Panc1 (cell line): Measurements from ENCODE around the gene GRHL1. TPM values are rescaled to one million over a fixed set of nuclear protein-coding genes. Genes with fewer than 3 reads are reported as not detected.

Experiments
- ATAC-seq: fragments of 200-7000 bp; cut with Tn5 transposase; 2 replicates; pipeline ENCODE4 v1.9.1; 2020; ENCODE audit warnings: mild to moderate bottlenecking, moderate library complexity
- BruUV-seq: library from RNA; stranded (reverse); fragments of 400-500 nt; replicated peaks from 2 replicates; lab custom pipeline; 2021; lab: Mats Ljungman, UMichigan
- CTCF ChIA-PET: fragments of 300-600 bp; sonication (Branson Sonifier 250); formaldehyde crosslinking; loops from one replicate; lab custom pipeline; 2022; ENCODE audit warnings: antibody characterized with exemption; lab: Charles Lee
- POLR2A ChIA-PET: fragments of 300-600 bp; sonication (Branson Sonifier 250); formaldehyde crosslinking; loops from one replicate; lab custom pipeline; 2022; ENCODE audit warnings: antibody characterized with exemption; lab: Charles Lee
- DNase-seq: peaks from one replicate; pipeline ENCODE4 v3.0.0-alpha.2; 2010; ENCODE audit warnings: low read depth, low spot score
- H3K27ac ChIP-seq: 2 replicates; pipeline ENCODE4 v1.5.1; 2011; ENCODE audit warnings: mild to moderate bottlenecking, low read length, inconsistent platforms
- H3K27me3 ChIP-seq: fragments of 200-500 bp; sonication (Bioruptor generic); 2 replicates; pipeline ENCODE4 v1.6.0; 2014; ENCODE audit warnings: low read length, inconsistent platforms; ENCODE audit not compliant: control insufficient read depth, insufficient read depth
- H3K36me3 ChIP-seq: fragments of 200-500 bp; sonication (Bioruptor generic); 2 replicates; pipeline ENCODE4 v1.5.1; 2014; ENCODE audit warnings: inconsistent platforms, mild to moderate bottlenecking, low read length, moderate library complexity; ENCODE audit not compliant: control insufficient read depth, insufficient read depth
- H3K4me1 ChIP-seq: 2 replicates; pipeline ENCODE4 v1.5.1; 2011; ENCODE audit warnings: inconsistent platforms, mild to moderate bottlenecking, low read length, moderate library complexity; ENCODE audit not compliant: control insufficient read depth, insufficient read depth
- H3K4me3 ChIP-seq, 2 experiments: 2 replicates each; pipeline ENCODE4 v1.5.1; 2011 to 2012; ENCODE audit warnings: low read depth in 2 of 2, low read length in 2 of 2, mild to moderate bottlenecking in 2 of 2, inconsistent platforms in 1 of 2, moderate library complexity in 1 of 2
- H3K9me3 ChIP-seq: fragments of 200-500 bp; sonication (Bioruptor generic); 2 replicates; pipeline ENCODE4 v1.5.1; 2014; ENCODE audit warnings: low read depth, mild to moderate bottlenecking, inconsistent platforms, low read length, moderate library complexity; ENCODE audit not compliant: control insufficient read depth, insufficient read depth
- POLR2AphosphoS5 ChIP-seq: IDR thresholded peaks from 2 replicates; pipeline ENCODE4 v1.6.1; 2012; ENCODE audit warnings: mild to moderate bottlenecking, low read depth, low read length, moderate library complexity
- SIN3A ChIP-seq: IDR thresholded peaks from 2 replicates; pipeline ENCODE4 v1.6.1; 2012; ENCODE audit warnings: low read depth, mild to moderate bottlenecking, low read length, moderate library complexity, borderline replicate concordance; ENCODE audit not compliant: insufficient read depth
- TCF7L2 ChIP-seq: IDR thresholded peaks from 2 replicates; pipeline ENCODE4 v1.6.1; 2011; ENCODE audit warnings: mild to moderate bottlenecking, low read depth, low read length, inconsistent platforms
- in situ Hi-C: cut with HindIII; loops from 2 replicates; pipeline ENCODE4 v1.10.0; 2016; ENCODE audit warnings: low sequenced_read_pairs, low pct_unique_long_range_greater_than_20kb
- intact Hi-C: fragments of 100-400 bp; cut with micrococcal nuclease; formaldehyde crosslinking; loops from one replicate; pipeline ENCODE4 v1.10.0; 2022; ENCODE audit not compliant: unreplicated experiment
- total RNA-seq: library from RNA; stranded (reverse); gene quantifications from one replicate; pipeline ENCODE4 v1.2.1, GENCODE V29; 2021; ENCODE audit not compliant: unreplicated experiment
- TF ChIP-seq, protein P1 (sequence below), 2 experiments: IDR thresholded peaks; 2 replicates each; pipeline ENCODE4 v1.6.1; 2011 to 2012; ENCODE audit warnings: low read depth in 2 of 2, control low read depth in 1 of 2, low read length in 1 of 2, mild to moderate bottlenecking in 1 of 2, moderate library complexity in 1 of 2; ENCODE audit not compliant: insufficient read depth in 1 of 2
- TF ChIP-seq, protein P2 (sequence below): fragments of 450-650 bp; IDR thresholded peaks from 2 replicates; pipeline ENCODE4 v1.5.1; 2017; ENCODE audit warnings: mild to moderate bottlenecking

Gene GRHL1
- total RNA-seq, 1 experiment from 2014 or later: 4.7 TPM

GRCh38 chr2:10043906-10044601 is 92.6 kb downstream of the GRHL1 start:
- TSS peak; percentile 62 for BruUV-seq
- Histone ChIP-seq H3K9me3 (no peaks in the 10 kb centered on the region), H3K4me3 (peak overlapping the region; percentile 61 to 74), H3K27me3 (no peaks in the 10 kb centered on the region), H3K4me1 (peaks cover 10% of the 10 kb centered on the region), H3K27ac (peak overlapping the region; percentile 78), H3K36me3 (peaks cover 9% of the 10 kb centered on the region)
- TF ChIP-seq TCF7L2: 0 out of 2 replicates have a peak, but pooled peaks have one; percentile 22
- TF ChIP-seq, protein P1, sequence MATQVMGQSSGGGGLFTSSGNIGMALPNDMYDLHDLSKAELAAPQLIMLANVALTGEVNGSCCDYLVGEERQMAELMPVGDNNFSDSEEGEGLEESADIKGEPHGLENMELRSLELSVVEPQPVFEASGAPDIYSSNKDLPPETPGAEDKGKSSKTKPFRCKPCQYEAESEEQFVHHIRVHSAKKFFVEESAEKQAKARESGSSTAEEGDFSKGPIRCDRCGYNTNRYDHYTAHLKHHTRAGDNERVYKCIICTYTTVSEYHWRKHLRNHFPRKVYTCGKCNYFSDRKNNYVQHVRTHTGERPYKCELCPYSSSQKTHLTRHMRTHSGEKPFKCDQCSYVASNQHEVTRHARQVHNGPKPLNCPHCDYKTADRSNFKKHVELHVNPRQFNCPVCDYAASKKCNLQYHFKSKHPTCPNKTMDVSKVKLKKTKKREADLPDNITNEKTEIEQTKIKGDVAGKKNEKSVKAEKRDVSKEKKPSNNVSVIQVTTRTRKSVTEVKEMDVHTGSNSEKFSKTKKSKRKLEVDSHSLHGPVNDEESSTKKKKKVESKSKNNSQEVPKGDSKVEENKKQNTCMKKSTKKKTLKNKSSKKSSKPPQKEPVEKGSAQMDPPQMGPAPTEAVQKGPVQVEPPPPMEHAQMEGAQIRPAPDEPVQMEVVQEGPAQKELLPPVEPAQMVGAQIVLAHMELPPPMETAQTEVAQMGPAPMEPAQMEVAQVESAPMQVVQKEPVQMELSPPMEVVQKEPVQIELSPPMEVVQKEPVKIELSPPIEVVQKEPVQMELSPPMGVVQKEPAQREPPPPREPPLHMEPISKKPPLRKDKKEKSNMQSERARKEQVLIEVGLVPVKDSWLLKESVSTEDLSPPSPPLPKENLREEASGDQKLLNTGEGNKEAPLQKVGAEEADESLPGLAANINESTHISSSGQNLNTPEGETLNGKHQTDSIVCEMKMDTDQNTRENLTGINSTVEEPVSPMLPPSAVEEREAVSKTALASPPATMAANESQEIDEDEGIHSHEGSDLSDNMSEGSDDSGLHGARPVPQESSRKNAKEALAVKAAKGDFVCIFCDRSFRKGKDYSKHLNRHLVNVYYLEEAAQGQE (IDR thresholded peaks at IDR 0.05; ENCODE audit: insufficient read depth in 1 of 2, low read depth in 2 of 2, low read length in 1 of 2): no peak
- TF ChIP-seq POLR2AphosphoS5: no peak; the same call in 1 of the 2 replicates
- TF ChIP-seq SIN3A: no peak
- TF ChIP-seq, protein P2, sequence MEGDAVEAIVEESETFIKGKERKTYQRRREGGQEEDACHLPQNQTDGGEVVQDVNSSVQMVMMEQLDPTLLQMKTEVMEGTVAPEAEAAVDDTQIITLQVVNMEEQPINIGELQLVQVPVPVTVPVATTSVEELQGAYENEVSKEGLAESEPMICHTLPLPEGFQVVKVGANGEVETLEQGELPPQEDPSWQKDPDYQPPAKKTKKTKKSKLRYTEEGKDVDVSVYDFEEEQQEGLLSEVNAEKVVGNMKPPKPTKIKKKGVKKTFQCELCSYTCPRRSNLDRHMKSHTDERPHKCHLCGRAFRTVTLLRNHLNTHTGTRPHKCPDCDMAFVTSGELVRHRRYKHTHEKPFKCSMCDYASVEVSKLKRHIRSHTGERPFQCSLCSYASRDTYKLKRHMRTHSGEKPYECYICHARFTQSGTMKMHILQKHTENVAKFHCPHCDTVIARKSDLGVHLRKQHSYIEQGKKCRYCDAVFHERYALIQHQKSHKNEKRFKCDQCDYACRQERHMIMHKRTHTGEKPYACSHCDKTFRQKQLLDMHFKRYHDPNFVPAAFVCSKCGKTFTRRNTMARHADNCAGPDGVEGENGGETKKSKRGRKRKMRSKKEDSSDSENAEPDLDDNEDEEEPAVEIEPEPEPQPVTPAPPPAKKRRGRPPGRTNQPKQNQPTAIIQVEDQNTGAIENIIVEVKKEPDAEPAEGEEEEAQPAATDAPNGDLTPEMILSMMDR: no peak
- peak; percentile 73 for DNase-seq
- ChIA-PET CTCF (interaction anchor here (0.6 to 0.8 kb wide), 4 partner anchors 58 to 254 kb away, joined by 7 to 12 read pairs (median 10); no protein-coding TSS in a partner anchor), POLR2A (no interaction called here)
- peak; percentile 84 for ATAC-seq
- intact Hi-C loops (no loop called here), in situ Hi-C loops (no loop called here)

- Histone ChIP-seq H3K4me3 (no peak overlapping the region), H3K36me3 (peaks cover 9% of the 10 kb centered on the region), H3K27me3 (no peaks in the 10 kb centered on the region), H3K9me3 (no peaks in the 10 kb centered on the region), H3K27ac (no peak overlapping the region), H3K4me1 (peaks cover 10% of the 10 kb centered on the region)
- intact Hi-C loops: loop anchor here (5.0 kb wide), 2 partner anchors 63 to 233 kb away; no protein-coding TSS in a partner anchor
- no TSS peak for BruUV-seq
- ChIA-PET POLR2A (interaction anchor here (0.6 kb wide), 1 partner anchor 760 kb away, joined by 3 read pairs; no protein-coding TSS in a partner anchor), CTCF (interaction anchor here (1.0 kb wide), 1 partner anchor 10 kb away, joined by 4 read pairs; no protein-coding TSS in a partner anchor)
- DNase-seq (no peak), ATAC-seq (no peak)
- in situ Hi-C loops: no loop called here
- TF ChIP-seq POLR2AphosphoS5 (no peak), TCF7L2 (no peak), SIN3A (no peak)
- TF ChIP-seq, protein P2: no peak
- TF ChIP-seq, protein P1 (IDR thresholded peaks at IDR 0.05; ENCODE audit: insufficient read depth in 1 of 2, low read depth in 2 of 2, low read length in 1 of 2): no peak
Measured at GRCh38 chr2:10045561-10046355, 94.3 kb downstream of the GRHL1 start.
